HG03060 (cell line): ENCODE measurements around the gene OR4P4.

Experiments
- ATAC-seq: cut with Tn5 transposase; IDR thresholded peaks from one replicate; pipeline ENCODE4 v1.9.1; 2021; ENCODE audit warnings: low read depth, moderate number of reproducible peaks; ENCODE audit not compliant: unreplicated experiment

Gene OR4P4

GRCh38 chr11:55634813-55635212 lies at the start of gene OR4P4:
Gene OR4P4, plus strand, starts transcription at chr11:55635113.
- ATAC-seq: no peak

GRCh38 chr11:55607545-55607944 lies 27.4 kb upstream of the OR4P4 start, which contains the start of gene OR4C11:
Gene OR4C11, minus strand, starts transcription at chr11:55607645. Its CDS starts 3,272 bp downstream, at chr11:55604373.
- ATAC-seq: no peak

DNA sequence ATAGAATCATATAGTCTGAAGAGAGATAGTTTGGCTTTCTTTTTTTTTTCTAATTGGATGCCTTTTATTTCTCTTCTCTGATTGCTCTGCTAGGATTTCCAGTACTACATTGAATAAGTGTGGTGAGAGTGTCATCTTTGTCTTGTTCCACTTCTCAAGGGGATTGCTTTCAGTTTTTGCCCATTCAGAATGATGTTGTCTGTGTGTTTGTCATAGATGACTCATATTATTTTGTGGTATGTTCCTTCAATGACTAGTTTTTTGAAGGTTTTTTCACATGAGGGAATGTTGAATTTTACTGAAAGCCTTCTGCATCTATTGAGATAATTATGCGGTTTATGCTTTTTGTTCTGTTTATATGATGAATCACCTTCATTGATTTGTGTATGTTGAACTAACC lies 10.4 kb upstream of the OR4P4 start:
- ATAC-seq: no peak

DNA sequence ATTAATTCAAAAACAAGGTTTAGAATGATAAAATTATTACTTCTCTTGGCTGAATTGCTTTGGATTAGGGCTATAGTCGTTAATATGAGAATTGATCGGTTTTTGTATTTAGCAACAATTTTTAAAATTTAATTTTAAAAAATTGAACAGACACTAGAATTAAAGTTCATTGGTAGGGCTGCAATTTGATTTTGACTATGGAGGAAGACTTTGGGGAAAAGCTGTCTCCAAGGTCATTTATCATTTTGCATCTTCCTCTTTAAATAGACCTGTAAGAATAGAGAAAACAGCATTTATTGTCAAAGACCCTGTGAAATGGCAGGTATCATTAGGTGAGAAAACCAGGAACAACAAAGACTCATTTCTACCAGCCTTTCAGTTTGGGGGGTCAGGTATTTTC lies 13.1 kb downstream of the OR4P4 start, which contains the start of gene OR4S2:
OR4S2 (plus strand) TSS at position 301 of the 400 bp plus-strand sequence. CDS start 2,577 bp downstream, outside the sequence.
- ATAC-seq: no peak

DNA sequence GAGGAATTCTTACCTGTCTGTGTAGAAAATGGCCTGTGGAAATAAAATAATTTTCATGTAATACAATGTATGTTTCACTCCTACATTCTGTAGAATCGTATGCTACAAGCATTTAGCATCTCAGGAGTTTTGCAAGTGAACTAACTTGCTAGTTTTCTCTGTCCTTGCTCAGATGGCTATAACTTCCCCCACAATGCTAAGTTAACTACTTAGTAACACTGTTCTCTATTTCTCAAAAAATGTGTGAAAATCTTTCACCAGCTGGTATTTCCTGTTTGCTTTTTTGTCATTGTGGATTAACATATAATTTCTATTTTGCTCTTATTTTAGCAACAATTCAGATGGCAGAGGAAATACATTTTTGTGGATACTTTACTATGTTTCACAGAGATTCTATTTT lies 17.6 kb downstream of the OR4P4 start:
- ATAC-seq: no peak

- ATAC-seq: no peak
These were observed 20.2 kb downstream of the OR4P4 start for GRCh38 chr11:55655096-55655495.

DNA sequence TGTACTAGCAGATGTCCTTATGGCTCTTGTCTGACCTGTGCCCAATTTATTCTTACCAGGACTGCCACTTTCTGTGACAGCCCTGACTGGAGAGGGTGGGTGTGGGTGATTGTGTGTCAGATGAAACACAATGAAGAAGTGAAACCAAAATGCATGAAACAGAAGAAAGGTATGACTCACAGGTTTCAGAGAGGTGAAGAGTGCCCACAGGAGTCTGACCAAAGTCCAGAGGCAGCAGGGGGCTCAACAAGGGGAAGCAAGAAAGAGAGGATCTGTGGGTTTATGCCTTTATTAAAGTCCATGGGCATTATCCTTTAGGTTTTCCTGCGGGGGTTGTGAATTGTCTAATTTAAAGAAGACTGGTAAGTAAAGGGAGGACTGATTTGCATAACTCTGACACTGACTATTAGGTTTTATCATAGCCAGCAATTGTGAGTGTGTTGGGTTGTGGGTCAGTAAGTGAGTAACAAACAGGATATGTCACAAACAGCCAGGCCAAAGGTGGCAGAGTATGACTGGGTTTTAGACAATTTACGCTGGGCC lies 23.2 kb downstream of the OR4P4 start:
- peak; percentile 95 for ATAC-seq

- peak; percentile 29 for ATAC-seq
These were observed 23.7 kb downstream of the OR4P4 start for GRCh38 chr11:55658608-55659007.

DNA sequence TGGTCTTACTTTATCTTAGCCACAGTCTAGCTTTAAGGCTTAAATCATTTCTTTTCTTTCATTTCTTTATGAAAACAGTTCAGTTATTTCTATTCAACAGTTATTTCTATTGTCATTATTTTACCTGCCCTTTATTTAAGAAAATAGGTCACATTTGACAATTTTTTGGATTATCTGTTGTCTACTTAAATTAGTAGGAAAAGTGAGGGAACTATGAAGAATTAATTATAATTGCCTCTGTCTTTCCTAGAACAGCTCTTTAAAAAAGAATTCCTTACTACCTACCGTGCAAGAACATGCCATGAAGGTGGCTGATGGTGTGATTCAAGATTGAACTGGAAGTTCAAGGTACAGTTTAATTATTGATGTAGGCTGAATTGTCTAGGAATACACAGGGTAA lies 27.0 kb downstream of the OR4P4 start, which contains the start of gene OR4C6:
OR4C6 (plus strand) TSS at position 301 of the 400 bp plus-strand sequence. CDS start 2,966 bp downstream, outside the sequence.
- no peak for ATAC-seq

- ATAC-seq: no peak
These were observed 34.5 kb downstream of the OR4P4 start for GRCh38 chr11:55669376-55669775.

GRCh38 chr11:55673860-55674259 lies 38.9 kb downstream of the OR4P4 start:
- ATAC-seq: no peak
